Measurements from ENCODE around the gene KCNAB3. TPM values are rescaled to one million over a fixed set of nuclear protein-coding genes. Genes with fewer than 3 reads are reported as not detected.

KCNAB3 gene
- total and polyA plus RNA-seq, 4 donors = 0.23 to 0.67 (median 0.42) TPM

DNA sequence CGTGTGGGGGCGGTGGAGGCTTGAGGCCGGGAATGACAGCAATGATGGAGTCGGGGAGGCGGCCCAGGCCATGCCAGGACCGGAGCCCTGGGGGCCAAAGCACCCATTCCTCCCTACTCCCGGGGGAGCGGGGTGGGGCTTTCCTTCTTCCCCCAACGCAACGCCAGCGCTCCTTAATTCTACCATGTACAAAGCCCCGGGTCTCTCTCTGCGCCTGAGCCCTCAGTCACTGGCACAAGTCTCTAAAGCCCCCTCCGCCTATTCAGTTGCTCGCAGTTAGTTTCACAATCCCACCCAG is 13.3 kb downstream of the KCNAB3 start (continued):
- TF ChIP-seq, protein P1, sequence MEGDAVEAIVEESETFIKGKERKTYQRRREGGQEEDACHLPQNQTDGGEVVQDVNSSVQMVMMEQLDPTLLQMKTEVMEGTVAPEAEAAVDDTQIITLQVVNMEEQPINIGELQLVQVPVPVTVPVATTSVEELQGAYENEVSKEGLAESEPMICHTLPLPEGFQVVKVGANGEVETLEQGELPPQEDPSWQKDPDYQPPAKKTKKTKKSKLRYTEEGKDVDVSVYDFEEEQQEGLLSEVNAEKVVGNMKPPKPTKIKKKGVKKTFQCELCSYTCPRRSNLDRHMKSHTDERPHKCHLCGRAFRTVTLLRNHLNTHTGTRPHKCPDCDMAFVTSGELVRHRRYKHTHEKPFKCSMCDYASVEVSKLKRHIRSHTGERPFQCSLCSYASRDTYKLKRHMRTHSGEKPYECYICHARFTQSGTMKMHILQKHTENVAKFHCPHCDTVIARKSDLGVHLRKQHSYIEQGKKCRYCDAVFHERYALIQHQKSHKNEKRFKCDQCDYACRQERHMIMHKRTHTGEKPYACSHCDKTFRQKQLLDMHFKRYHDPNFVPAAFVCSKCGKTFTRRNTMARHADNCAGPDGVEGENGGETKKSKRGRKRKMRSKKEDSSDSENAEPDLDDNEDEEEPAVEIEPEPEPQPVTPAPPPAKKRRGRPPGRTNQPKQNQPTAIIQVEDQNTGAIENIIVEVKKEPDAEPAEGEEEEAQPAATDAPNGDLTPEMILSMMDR (IDR thresholded peaks at IDR 0.05; ENCODE audit: low read depth, low read length, missing input control) = no peak

DNA sequence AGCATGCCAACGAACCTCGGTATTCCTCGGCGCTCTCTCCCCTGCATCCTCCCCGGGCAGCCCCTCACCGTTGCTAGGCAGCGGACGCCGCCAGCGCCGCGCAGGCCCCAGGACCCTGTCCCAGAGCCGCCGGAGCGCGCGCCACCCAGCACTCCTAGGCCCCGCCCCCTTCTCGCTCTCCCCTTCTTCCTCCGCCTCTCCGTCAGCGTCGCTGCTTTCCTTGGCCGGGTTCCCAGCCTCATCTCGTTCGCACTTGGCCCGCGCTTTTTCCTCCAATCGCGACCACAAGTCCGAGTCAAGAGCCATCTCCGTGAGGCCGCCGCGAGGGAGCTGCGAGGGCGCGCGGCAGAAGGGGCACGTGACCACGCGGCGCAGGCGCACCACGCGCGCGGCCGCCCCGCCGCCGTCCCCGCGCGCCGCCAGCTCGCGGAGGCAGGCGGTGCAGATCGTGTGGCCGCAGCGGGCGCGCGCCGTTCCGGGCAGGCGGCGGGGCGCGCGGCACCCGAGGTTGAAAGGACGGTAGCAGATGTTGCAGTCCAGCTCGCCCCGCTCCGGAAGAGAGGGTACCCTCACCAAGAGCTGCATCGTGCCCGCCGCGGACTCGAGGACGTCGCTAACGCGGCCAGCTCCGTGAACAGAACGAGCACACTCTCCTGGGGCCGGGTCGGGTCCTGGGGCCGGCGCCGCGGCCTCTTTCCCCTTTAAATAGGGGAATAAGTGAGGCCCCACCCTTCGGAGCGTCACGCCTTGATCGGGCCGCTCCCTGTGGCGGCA is 13.9 kb downstream of the KCNAB3 start, which contains the start of gene RNF227:
RNF227 (minus strand) TSS at position 679 of the 774 bp plus-strand sequence; CDS start at position 585, 94 bp downstream.
- no peaks in the 10 kb centered on the region for H3K27me3 ChIP-seq (ENCODE audit: control insufficient read depth in 4 of 4, insufficient read depth in 4 of 4, low read length in 3 of 4)
- DNase-seq (ENCODE audit: low spot score) = peak; percentile 88
- H3K36me3 ChIP-seq (ENCODE audit: control insufficient read depth in 4 of 4, insufficient read depth in 3 of 4, low read depth in 1 of 4, low read length in 3 of 4) = peaks cover 0 to 3% (median under 1%) of the 10 kb centered on the region in 4 donors
- H3K4me3 ChIP-seq (ENCODE audit: low read depth in 1 of 3, low read length in 3 of 3) = peak within 1 kb of the TSS; percentile 52 to 77 (median 62)
- H3K9me3 ChIP-seq (ENCODE audit: control insufficient read depth in 4 of 4, low read length in 3 of 4) = no peaks in the 10 kb centered on the region
- TF ChIP-seq NR2F2 (IDR thresholded peaks at IDR 0.05) (no peak), SP1 (IDR thresholded peaks at IDR 0.05) (no peak), EGR1 (IDR thresholded peaks at IDR 0.05; ENCODE audit: low read depth in 2 of 2) (no peak)
- TF ChIP-seq, protein P2, sequence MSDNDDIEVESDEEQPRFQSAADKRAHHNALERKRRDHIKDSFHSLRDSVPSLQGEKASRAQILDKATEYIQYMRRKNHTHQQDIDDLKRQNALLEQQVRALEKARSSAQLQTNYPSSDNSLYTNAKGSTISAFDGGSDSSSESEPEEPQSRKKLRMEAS (IDR thresholded peaks at IDR 0.05) = no peak
- TF ChIP-seq, protein P3, sequence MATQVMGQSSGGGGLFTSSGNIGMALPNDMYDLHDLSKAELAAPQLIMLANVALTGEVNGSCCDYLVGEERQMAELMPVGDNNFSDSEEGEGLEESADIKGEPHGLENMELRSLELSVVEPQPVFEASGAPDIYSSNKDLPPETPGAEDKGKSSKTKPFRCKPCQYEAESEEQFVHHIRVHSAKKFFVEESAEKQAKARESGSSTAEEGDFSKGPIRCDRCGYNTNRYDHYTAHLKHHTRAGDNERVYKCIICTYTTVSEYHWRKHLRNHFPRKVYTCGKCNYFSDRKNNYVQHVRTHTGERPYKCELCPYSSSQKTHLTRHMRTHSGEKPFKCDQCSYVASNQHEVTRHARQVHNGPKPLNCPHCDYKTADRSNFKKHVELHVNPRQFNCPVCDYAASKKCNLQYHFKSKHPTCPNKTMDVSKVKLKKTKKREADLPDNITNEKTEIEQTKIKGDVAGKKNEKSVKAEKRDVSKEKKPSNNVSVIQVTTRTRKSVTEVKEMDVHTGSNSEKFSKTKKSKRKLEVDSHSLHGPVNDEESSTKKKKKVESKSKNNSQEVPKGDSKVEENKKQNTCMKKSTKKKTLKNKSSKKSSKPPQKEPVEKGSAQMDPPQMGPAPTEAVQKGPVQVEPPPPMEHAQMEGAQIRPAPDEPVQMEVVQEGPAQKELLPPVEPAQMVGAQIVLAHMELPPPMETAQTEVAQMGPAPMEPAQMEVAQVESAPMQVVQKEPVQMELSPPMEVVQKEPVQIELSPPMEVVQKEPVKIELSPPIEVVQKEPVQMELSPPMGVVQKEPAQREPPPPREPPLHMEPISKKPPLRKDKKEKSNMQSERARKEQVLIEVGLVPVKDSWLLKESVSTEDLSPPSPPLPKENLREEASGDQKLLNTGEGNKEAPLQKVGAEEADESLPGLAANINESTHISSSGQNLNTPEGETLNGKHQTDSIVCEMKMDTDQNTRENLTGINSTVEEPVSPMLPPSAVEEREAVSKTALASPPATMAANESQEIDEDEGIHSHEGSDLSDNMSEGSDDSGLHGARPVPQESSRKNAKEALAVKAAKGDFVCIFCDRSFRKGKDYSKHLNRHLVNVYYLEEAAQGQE (IDR thresholded peaks at IDR 0.05) = no peak
- peaks cover 6 to 12% (median 9%) of the 10 kb centered on the region in 4 donors for H3K4me1 ChIP-seq (ENCODE audit: control insufficient read depth in 4 of 4, insufficient read depth in 4 of 4, low read length in 3 of 4)
- peak within 1 kb of the TSS in 1 of 2 donors; percentile 36 for H3K9ac ChIP-seq (ENCODE audit: low read depth in 1 of 2, low read length in 2 of 2)
- 5% methylated on average over 100 of the region's 100 CpGs for WGBS
- H3K27ac ChIP-seq (ENCODE audit: low read depth in 1 of 2, low read length in 2 of 2) = peak within 1 kb of the TSS; percentile 61 to 79

DNA sequence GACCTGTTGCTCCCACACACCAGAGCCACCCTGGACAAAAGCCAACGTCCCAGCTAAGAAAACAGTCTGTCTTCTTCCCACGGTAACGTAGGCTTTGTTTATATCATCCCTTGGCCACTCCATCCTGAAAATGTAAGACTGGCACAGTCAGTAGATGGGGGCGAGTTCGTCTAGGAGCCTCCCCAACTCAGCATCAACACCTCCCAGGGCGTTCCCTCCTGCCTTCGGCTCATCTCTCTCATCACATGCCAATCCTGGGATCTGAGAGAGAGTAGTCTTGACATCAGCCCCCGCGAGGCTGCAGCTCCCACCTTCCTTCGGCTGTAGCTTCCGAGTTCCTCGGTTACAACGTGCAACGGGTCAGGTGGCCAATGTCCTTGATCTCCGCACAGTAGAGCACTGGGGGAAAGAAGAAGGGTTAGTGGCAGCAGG is 14.5 kb downstream of the KCNAB3 start:
- Histone ChIP-seq H3K27ac (ENCODE audit: low read depth in 1 of 2, low read length in 2 of 2) (peak overlapping the region; percentile 61 to 79), H3K9me3 (ENCODE audit: control insufficient read depth in 4 of 4, low read length in 3 of 4) (no peaks in the 10 kb centered on the region), H3K4me3 (ENCODE audit: low read depth in 1 of 3, low read length in 3 of 3) (peak overlapping the region; percentile 1 to 77 (median 52)), H3K4me1 (ENCODE audit: control insufficient read depth in 4 of 4, insufficient read depth in 4 of 4, low read length in 3 of 4) (peaks cover 6 to 12% (median 9%) of the 10 kb centered on the region in 4 donors), H3K36me3 (ENCODE audit: control insufficient read depth in 4 of 4, insufficient read depth in 3 of 4, low read depth in 1 of 4, low read length in 3 of 4) (peaks cover 0 to 6% (median under 1%) of the 10 kb centered on the region in 4 donors), H3K9ac (ENCODE audit: low read depth in 1 of 2, low read length in 2 of 2) (no peak overlapping the region), H3K27me3 (ENCODE audit: control insufficient read depth in 4 of 4, insufficient read depth in 4 of 4, low read length in 3 of 4) (no peaks in the 10 kb centered on the region)
- TF ChIP-seq, protein P1 (IDR thresholded peaks at IDR 0.05; ENCODE audit: low read depth, low read length, missing input control) = no peak
- TF ChIP-seq HNF4A (conservative IDR thresholded peaks at IDR 0.05) (no peak), FOXA1 (IDR thresholded peaks at IDR 0.05) (no peak), RAD21 (IDR thresholded peaks at IDR 0.05) (no peak), RXRA (IDR thresholded peaks at IDR 0.05) (no peak), EGR1 (IDR thresholded peaks at IDR 0.05; ENCODE audit: low read depth in 2 of 2) (no peak), FOXA2 (IDR thresholded peaks at IDR 0.05) (no peak), GABPA (IDR thresholded peaks at IDR 0.05 in 1 of 2, conservative IDR thresholded peaks at IDR 0.05 in 1 of 2) (no peak), JUND (IDR thresholded peaks at IDR 0.05) (no peak), SP1 (IDR thresholded peaks at IDR 0.05) (no peak), HNF4G (IDR thresholded peaks at IDR 0.05) (no peak), NR2F2 (IDR thresholded peaks at IDR 0.05) (no peak)
- TF ChIP-seq, protein P2 (IDR thresholded peaks at IDR 0.05) = no peak
- TF ChIP-seq, protein P3 (IDR thresholded peaks at IDR 0.05) = no peak
- DNase-seq (ENCODE audit: low spot score) = no peak
- WGBS = 17% methylated on average over 15 of the region's 15 CpGs

All from liver (tissue), 9 donors.